ENCODE data around the gene ZNF792. TPM values are rescaled to one million over a fixed set of nuclear protein-coding genes. Genes with fewer than 3 reads are reported as not detected.

The ZNF792 gene
- total and polyA plus RNA-seq, 12 donors = 1.6 to 5.9 (median 3.6) TPM

GRCh38 chr19:34936184-34936583, 27.8 kb downstream of the ZNF792 start:
- H3K4me3 ChIP-seq = no peak overlapping the region
- no peak for ATAC-seq
- H3K4me1 ChIP-seq = no peaks in the 10 kb centered on the region
- DNase-seq = no peak
- no peak for TF ChIP-seq CTCF (IDR thresholded peaks at IDR 0.05)
- H3K36me3 ChIP-seq = peaks cover 0 to 96% (median 36%) of the 10 kb centered on the region in 9 donors
- peaks cover 0 to 21% (median 0%) of the 10 kb centered on the region in 11 donors for H3K9me3 ChIP-seq
- intact Hi-C loops (cut with DNase I) = no loop called here
- no peaks in the 10 kb centered on the region for H3K27me3 ChIP-seq
- H3K27ac ChIP-seq = no peak overlapping the region
- 95 to 99% methylated on average over 4 of the region's 4 CpGs for WGBS, 2 donors

GRCh38 chr19:34932494-34932893, 31.5 kb downstream of the ZNF792 start:
- Histone ChIP-seq H3K36me3 (peaks cover 0 to 81% (median 29%) of the 10 kb centered on the region in 9 donors), H3K9me3 (no peaks in the 10 kb centered on the region), H3K4me1 (peaks cover 0 to 11% (median 5%) of the 10 kb centered on the region in 9 donors), H3K27ac (no peak overlapping the region), H3K4me3 (no peak overlapping the region), H3K27me3 (peaks cover 0 to under 1% (median 0%) of the 10 kb centered on the region in 7 donors)
- DNase-seq = no peak
- whole genome bisulfite sequencing, 2 donors = 90 to 97% methylated on average over 6 of the region's 6 CpGs
- no peak for TF ChIP-seq CTCF (IDR thresholded peaks at IDR 0.05)
- intact Hi-C loops (cut with DNase I) = no loop called here
- ATAC-seq = no peak

GRCh38 chr19:34926685-34927375, 37.2 kb downstream of the ZNF792 start, which contains the start of gene ZNF30:
Gene ZNF30, plus strand, starts transcription at chr19:34926903. Its CDS starts 3,045 bp downstream, at chr19:34929948.
- peak; percentile 99 to 100 (median 100) for ATAC-seq
- H3K9me3 ChIP-seq = no peaks in the 10 kb centered on the region
- H3K36me3 ChIP-seq = peaks cover 0 to 25% (median 4%) of the 10 kb centered on the region in 9 donors
- DNase-seq = peak; percentile 92 to 94
- H3K27me3 ChIP-seq = peaks cover 0 to 11% (median 0%) of the 10 kb centered on the region in 7 donors
- WGBS, 2 donors = 1% methylated on average over 53 of the region's 53 CpGs
- H3K27ac ChIP-seq = peak within 1 kb of the TSS; percentile 16 to 86 (median 82)
- intact Hi-C loops (cut with DNase I) = loop anchor here in 2 of 10 donors (2.0 to 5.0 kb wide), 3 partner anchors 35 to 194 kb away; partner anchors contain the start of genes ZNF599 (in 1 of the 2) and ZNF792 (in 1 of the 2)
- H3K4me3 ChIP-seq = peak within 1 kb of the TSS; percentile 52 to 79 (median 67)
- peak in 2 of 9 donors; percentile 4 to 6 for TF ChIP-seq CTCF (IDR thresholded peaks at IDR 0.05)
- peaks cover 0 to 22% (median 10%) of the 10 kb centered on the region in 9 donors for H3K4me1 ChIP-seq

GRCh38 chr19:34926361-34926684, 37.7 kb downstream of the ZNF792 start:
- intact Hi-C loops (cut with DNase I) = loop anchor here in 2 of 10 donors (2.0 to 5.0 kb wide), 3 partner anchors 36 to 194 kb away; partner anchors contain the start of genes ZNF599 (in 1 of the 2) and ZNF792 (in 1 of the 2)
- Histone ChIP-seq H3K36me3 (peaks cover 0 to 20% (median 0%) of the 10 kb centered on the region in 9 donors), H3K9me3 (no peaks in the 10 kb centered on the region), H3K27me3 (peaks cover 0 to 11% (median 0%) of the 10 kb centered on the region in 7 donors), H3K27ac (peak overlapping the region in 9 of 10 donors; percentile 71 to 86 (median 82)), H3K4me3 (peak overlapping the region in 9 of 10 donors; percentile 52 to 79 (median 68)), H3K4me1 (peaks cover 0 to 22% (median 10%) of the 10 kb centered on the region in 9 donors)
- 72 to 77% methylated on average over 3 of the region's 3 CpGs for WGBS, 2 donors
- DNase-seq = no peak
- ATAC-seq = no peak
- TF ChIP-seq CTCF (IDR thresholded peaks at IDR 0.05) = no peak

Measured in heart right ventricle (tissue), 16 donors.